Measurements from ENCODE around the gene HDAC1. TPM values are rescaled to one million over a fixed set of nuclear protein-coding genes. Genes with fewer than 3 reads are reported as not detected.
"Not testable (repeated sequence)": the region's sequence is repeated elsewhere in the genome, so short reads cannot be mapped to it uniquely, and the experiment has no call there.

Gene HDAC1
- total RNA-seq, 1 experiment from 2014 or later = 186 TPM

- TF ChIP-seq, protein P1, sequence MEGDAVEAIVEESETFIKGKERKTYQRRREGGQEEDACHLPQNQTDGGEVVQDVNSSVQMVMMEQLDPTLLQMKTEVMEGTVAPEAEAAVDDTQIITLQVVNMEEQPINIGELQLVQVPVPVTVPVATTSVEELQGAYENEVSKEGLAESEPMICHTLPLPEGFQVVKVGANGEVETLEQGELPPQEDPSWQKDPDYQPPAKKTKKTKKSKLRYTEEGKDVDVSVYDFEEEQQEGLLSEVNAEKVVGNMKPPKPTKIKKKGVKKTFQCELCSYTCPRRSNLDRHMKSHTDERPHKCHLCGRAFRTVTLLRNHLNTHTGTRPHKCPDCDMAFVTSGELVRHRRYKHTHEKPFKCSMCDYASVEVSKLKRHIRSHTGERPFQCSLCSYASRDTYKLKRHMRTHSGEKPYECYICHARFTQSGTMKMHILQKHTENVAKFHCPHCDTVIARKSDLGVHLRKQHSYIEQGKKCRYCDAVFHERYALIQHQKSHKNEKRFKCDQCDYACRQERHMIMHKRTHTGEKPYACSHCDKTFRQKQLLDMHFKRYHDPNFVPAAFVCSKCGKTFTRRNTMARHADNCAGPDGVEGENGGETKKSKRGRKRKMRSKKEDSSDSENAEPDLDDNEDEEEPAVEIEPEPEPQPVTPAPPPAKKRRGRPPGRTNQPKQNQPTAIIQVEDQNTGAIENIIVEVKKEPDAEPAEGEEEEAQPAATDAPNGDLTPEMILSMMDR (IDR thresholded peaks at IDR 0.05; ENCODE audit: unreplicated experiment) = no peak
- intact Hi-C loops (cut with micrococcal nuclease; ENCODE audit: unreplicated experiment) = loop anchor here (10.0 kb wide), 1 partner anchor 46 kb away; the partner anchor contains the start of gene FAM167B
- H3K27me3 Mint-ChIP-seq (ENCODE audit: unreplicated experiment) = no peaks in the 10 kb centered on the region
- H3K9me3 Mint-ChIP-seq (ENCODE audit: low read depth, unreplicated experiment) = no peaks in the 10 kb centered on the region
- H3K27ac Mint-ChIP-seq (ENCODE audit: unreplicated experiment) = peak overlapping the region; percentile 91
- DNase-seq = no peak
- peaks cover 15% of the 10 kb centered on the region for H3K4me1 Mint-ChIP-seq (ENCODE audit: low read depth, unreplicated experiment)
- CTCF ChIA-PET = interaction anchor here (0.7 to 1.6 kb wide), 7 partner anchors 13 to 739 kb away, joined by 4 to 7 read pairs (median 5); no protein-coding TSS in a partner anchor
- BruUV-seq (replicated peaks) = TSS peak; percentile 99
- H3K36me3 Mint-ChIP-seq (ENCODE audit: insufficient read depth, unreplicated experiment) = peaks cover 47% of the 10 kb centered on the region
- peak overlapping the region; percentile 97 for H3K4me3 Mint-ChIP-seq (ENCODE audit: low read depth, unreplicated experiment)
Measured at GRCh38 chr1:32291145-32291707, 657 bp upstream of the HDAC1 start.

DNA sequence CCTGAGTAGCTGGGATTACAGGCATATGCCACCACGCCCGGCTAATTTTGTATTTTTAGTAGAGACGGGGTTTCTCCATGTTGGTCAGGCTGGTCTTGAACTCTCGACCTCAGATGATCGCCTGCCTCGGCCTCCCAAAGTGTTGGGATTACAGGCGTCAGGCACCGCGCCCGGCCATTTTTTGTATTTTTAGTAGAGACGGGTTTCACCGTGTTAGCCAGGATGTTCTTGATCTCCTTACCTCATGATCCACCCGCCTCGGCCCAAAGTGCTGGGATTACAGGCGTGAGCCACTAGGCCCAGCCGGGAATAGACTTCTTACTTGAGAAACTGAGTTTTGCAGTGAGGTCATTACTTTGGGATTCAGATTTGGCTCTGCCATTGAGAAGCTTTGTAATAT, 6.3 kb downstream of the HDAC1 start:
- Mint-ChIP-seq H3K36me3 (ENCODE audit: insufficient read depth, unreplicated experiment) (peaks cover 38% of the 10 kb centered on the region), H3K4me1 (ENCODE audit: low read depth, unreplicated experiment) (peaks cover 16% of the 10 kb centered on the region)
- H3K9me3 Mint-ChIP-seq (ENCODE audit: low read depth, unreplicated experiment); CTCF ChIA-PET; H3K27ac Mint-ChIP-seq (ENCODE audit: unreplicated experiment); H3K4me3 Mint-ChIP-seq (ENCODE audit: low read depth, unreplicated experiment); H3K27me3 Mint-ChIP-seq (ENCODE audit: unreplicated experiment); BruUV-seq (replicated peaks); DNase-seq: not testable (repeated sequence)
- intact Hi-C loops (cut with micrococcal nuclease; ENCODE audit: unreplicated experiment) = loop anchor here (10.0 kb wide), 1 partner anchor 53 kb away; the partner anchor contains the start of gene FAM167B

DNA sequence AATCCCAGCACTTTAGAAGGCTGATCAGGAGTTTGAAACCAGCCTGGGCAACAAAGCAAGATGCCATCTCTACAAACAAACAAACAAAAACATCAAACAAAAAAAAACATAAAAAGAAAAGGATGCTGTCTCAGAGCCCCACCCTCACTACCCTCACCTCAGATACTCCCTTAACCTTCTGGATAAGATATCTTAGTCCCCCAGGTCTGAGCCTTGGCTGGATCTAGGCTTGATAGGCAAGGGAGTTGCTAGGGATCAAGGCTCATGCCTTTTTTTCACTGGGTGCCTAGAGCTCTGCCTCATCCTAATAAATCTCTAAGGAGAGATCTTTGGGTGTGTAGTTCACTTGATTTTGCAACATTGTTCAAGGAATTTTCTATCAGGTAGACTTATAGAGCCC, 7.4 kb downstream of the HDAC1 start:
- H3K27me3 Mint-ChIP-seq (ENCODE audit: unreplicated experiment) = no peaks in the 10 kb centered on the region
- H3K36me3 Mint-ChIP-seq (ENCODE audit: insufficient read depth, unreplicated experiment) = peaks cover 38% of the 10 kb centered on the region
- H3K27ac Mint-ChIP-seq (ENCODE audit: unreplicated experiment) = no peak overlapping the region
- CTCF ChIA-PET = no interaction called here
- H3K4me3 Mint-ChIP-seq (ENCODE audit: low read depth, unreplicated experiment) = no peak overlapping the region
- no peak for DNase-seq
- H3K9me3 Mint-ChIP-seq (ENCODE audit: low read depth, unreplicated experiment) = peaks cover 5% of the 10 kb centered on the region
- intact Hi-C loops (cut with micrococcal nuclease; ENCODE audit: unreplicated experiment) = loop anchor here (10.0 kb wide), 1 partner anchor 55 kb away; the partner anchor contains the start of gene FAM167B
- no TSS peak for BruUV-seq (replicated peaks)
- H3K4me1 Mint-ChIP-seq (ENCODE audit: low read depth, unreplicated experiment) = peaks cover 16% of the 10 kb centered on the region
- TF ChIP-seq, protein P1 (IDR thresholded peaks at IDR 0.05; ENCODE audit: unreplicated experiment) = no peak

GRCh38 chr1:32303358-32303757, 11.5 kb downstream of the HDAC1 start:
- H3K4me3 Mint-ChIP-seq (ENCODE audit: low read depth, unreplicated experiment) = no peak overlapping the region
- no peak overlapping the region for H3K27ac Mint-ChIP-seq (ENCODE audit: unreplicated experiment)
- TSS peak; percentile 8 for BruUV-seq (replicated peaks)
- no peak for DNase-seq
- peaks cover 45% of the 10 kb centered on the region for H3K36me3 Mint-ChIP-seq (ENCODE audit: insufficient read depth, unreplicated experiment)
- intact Hi-C loops (cut with micrococcal nuclease; ENCODE audit: unreplicated experiment) = no loop called here
- H3K27me3 Mint-ChIP-seq (ENCODE audit: unreplicated experiment) = no peaks in the 10 kb centered on the region
- CTCF ChIA-PET = interaction anchor here (1.4 kb wide), 1 partner anchor 19 kb away, joined by 3 read pairs; no protein-coding TSS in a partner anchor
- peaks cover 14% of the 10 kb centered on the region for H3K4me1 Mint-ChIP-seq (ENCODE audit: low read depth, unreplicated experiment)
- TF ChIP-seq, protein P1 (IDR thresholded peaks at IDR 0.05; ENCODE audit: unreplicated experiment) = no peak
- peaks cover 5% of the 10 kb centered on the region for H3K9me3 Mint-ChIP-seq (ENCODE audit: low read depth, unreplicated experiment)
